DMS53 treated with DMSO at 0.1 percent for 48 hours (cell line): ENCODE measurements around the gene FIBCD1.
A peak's percentile ranks its signal among the peaks of the same experiment; 100 is the strongest.

ENCODE experiments used
- DNase-seq: peaks from one replicate; lab custom pipeline; 2025; ENCODE audit not compliant: unreplicated experiment; lab: John Stamatoyannopoulos, UW

The FIBCD1 gene

GRCh38 chr9:130897105-130897751 lies 41.8 kb downstream of the FIBCD1 start:
- DNase-seq: no peak

DNA sequence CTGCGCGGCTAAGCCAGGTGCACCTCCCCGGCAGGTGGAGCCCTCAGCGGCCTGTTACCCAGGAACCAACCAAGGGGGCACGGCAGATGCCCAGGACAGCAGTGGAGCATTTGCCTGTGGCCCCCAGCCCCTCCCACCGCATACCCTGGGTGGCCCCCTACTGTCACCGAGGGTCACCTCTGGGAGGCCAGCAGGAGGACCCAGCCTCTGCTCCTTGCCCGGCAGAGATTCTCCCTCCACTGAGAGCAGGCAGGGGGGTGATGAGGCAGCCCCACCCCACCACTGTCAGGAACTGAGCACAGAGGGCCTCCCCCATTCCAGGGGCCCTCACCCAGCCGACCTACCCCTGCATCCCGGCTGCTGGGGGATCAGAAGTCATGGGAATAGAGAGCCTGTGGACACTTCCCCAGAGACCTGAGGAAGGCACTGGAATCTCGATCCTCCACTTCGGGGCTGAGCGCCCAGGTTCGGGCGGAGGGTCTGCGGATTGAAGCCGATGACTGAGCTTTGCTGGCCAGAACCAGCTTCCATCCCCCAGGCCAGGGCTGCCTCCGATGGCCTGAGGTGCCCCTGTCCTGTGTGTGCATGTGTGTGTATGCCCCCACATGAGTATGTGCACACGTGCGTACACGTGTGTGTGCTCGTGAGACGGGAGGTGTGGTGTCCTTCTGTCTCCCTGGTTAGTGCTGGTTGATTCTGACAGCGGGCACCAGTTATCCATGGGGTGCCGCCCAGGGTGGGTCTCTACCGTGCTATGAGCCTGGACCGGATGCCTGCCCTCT lies 42.6 kb downstream of the FIBCD1 start, which contains the start of gene QRFP:
QRFP (minus strand) TSS at position 580 of the 782 bp plus-strand sequence. CDS start 2,974 bp downstream, outside the sequence.
- peak; percentile 35 for DNase-seq

DNA sequence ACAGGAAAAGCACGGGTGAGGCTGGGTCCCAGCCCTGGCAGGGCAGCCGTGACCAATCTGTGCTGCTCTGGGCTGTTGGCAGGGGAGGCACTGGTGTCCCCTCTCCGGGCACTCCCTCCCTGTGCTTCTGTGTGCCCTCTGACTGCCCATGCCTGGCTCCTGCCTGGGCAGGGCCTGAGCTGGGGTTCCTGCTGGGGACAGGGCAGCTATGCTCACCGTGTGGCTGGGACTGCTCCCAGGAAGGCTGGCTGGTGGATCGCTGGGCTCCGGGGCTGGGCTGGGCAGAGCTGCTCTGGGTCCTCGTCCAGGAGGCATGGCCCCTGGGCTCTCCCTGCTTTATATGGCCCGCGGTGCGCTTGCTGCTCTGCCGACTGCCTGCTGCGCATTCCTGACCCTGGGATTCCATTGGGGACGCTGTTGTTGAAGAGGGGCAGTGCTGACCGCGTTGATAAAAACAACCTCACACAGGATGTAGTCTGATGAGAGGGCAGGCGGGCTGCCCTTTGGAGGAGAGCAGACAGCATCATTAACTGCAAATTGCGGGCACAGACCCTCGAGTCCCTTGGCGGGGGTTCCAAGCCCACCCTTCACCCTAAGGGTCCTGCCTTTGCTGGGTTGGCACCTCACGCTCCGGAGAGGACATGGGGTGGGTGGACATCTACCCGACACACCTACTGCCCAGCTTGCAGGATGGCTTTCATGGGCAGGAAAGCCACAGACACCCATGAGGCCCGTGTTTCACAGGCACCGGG lies 43.4 kb downstream of the FIBCD1 start:
- DNase-seq: no peak

DNA sequence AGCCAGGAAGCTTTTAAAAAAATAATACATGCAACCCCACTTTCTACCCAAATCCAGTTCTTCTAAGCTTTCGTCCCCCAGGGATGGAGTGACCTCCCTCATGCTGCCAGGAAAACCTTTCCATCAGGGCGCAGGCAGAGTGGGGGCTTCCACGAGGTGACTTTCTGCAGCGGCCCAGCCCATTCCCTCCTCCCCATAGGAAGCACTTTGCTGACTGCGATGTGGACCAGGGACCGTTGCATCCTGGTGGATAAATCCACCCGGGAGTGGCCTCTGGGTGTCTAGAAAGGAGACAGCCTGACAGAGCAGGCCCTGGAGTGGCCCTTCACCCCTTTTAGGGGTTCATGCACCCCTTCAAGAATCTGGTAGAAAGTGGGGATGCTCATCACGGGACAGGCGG lies 44.0 kb downstream of the FIBCD1 start:
- no peak for DNase-seq

GRCh38 chr9:130894546-130894945 lies 44.5 kb downstream of the FIBCD1 start:
- DNase-seq: no peak

DNA sequence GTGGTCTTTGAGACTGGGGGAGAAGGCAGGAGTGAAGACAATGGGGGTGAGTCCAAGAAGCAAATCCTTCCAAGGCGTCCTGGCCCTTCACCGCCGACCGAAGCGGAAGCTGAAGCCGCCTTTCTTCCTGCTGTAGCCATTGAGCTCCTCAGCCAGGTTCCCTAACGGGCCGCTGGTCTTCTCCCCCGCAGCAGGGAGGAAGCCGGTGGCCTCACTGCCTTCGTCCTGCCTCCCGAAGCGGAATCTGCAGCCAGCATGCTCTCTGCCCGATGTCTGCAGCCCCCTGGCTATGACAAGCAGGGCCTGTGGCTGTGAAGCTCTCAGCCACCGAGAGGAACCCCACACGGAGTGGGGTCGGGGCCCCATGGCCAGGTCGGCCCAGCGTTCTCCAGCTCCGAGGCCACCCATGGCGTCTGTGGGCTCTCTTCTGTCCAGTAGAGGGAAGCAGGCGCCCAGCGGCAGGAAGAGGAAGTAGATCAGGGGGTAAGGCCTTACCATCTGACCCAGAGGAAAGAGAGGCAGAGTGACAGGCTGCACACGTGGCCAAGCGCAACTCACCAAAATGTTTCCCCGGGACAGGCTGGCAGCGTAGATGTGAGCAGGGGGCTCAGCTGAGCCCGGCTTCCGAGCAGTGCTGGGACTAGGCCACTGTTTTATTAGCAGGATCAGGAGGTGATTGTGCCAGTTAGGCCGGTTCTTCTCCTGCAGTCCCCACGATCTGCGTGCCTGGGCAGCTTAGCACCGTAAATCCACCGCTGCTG lies 45.5 kb downstream of the FIBCD1 start:
- no peak for DNase-seq

GRCh38 chr9:130892477-130893304 lies 46.4 kb downstream of the FIBCD1 start:
- no peak for DNase-seq

GRCh38 chr9:130891688-130892476 lies 47.2 kb downstream of the FIBCD1 start:
- DNase-seq: no peak

- DNase-seq: no peak
Observed at GRCh38 chr9:130890870-130891687, 48.0 kb downstream of the FIBCD1 start.

DNA sequence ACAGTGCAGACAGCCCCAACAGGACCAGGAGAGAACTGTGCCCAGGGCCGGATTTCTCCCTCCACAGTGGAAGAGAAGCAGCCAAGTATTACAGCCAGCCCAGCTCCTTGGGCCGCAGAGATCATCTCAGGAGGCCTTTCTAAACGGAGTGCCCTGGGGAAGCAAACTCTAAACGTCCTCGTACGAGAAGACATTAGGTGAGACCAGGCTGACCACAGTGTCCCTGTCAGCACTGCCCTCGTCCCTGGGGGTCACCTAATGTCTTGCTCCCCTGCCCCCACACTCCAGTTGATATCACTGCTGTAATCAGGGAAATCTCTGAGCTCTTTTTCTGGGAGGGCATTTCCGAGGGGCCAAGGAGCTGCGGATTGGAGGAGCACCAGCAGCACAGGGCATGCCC lies 48.9 kb downstream of the FIBCD1 start:
- DNase-seq: no peak

DNA sequence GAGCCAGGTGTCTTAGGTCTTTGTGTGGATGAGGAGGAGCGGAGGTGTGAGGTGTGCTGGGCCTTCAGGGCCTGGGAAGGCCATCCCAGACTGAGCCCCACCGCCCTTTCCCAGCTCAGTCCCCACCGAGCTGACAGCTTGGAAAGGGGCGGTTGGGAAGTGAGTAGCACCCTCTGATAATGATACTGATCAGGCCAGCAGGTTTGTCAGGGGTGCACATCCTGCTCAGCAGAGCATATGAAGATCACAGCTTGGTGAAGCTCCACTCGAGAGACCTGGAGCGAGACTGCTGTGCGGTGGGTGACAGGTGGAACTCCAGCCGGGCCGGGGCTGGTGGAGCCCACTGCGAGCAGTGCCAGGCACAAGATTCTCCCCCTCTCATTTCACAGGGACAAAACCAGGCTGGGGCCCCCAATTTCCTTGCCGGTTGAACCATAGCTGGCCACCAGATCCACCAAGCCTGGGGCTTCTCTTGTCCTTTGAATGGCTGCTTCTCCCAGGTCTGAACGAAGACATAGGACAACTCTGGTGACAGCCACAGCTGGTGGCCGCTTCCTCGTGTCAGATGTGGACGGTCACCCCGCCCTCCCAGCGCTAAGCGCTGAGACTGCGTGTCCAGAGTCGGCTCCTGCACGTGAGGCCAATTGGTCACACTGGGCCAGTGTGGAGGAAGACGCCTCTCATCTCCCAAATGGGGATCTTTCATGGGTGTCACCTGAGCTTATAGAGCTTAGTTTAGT lies 50.7 kb downstream of the FIBCD1 start:
- no peak for DNase-seq

GRCh38 chr9:130887494-130888144 lies 51.4 kb downstream of the FIBCD1 start:
- DNase-seq: no peak

- no peak for DNase-seq
Observed at GRCh38 chr9:130886981-130887380, 52.1 kb downstream of the FIBCD1 start.

DNA sequence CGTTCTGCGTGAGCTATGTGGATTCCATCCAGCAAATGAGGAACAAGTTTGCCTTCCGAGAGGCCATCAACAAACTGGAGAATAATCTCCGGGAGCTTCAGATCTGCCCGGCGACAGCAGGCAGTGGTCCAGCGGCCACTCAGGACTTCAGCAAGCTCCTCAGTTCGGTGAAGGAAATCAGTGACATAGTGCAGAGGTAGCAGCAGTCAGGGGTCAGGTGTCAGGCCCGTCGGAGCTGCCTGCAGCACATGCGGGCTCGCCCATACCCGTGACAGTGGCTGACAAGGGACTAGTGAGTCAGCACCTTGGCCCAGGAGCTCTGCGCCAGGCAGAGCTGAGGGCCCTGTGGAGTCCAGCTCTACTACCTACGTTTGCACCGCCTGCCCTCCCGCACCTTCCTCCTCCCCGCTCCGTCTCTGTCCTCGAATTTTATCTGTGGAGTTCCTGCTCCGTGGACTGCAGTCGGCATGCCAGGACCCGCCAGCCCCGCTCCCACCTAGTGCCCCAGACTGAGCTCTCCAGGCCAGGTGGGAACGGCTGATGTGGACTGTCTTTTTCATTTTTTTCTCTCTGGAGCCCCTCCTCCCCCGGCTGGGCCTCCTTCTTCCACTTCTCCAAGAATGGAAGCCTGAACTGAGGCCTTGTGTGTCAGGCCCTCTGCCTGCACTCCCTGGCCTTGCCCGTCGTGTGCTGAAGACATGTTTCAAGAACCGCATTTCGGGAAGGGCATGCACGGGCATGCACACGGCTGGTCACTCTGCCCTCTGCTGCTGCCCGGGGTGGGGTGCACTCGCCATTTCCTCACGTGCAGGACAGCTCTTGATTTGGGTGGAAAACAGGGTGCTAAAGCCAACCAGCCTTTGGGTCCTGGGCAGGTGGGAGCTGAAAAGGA lies 53.3 kb downstream of the FIBCD1 start:
- no peak for DNase-seq

DNA sequence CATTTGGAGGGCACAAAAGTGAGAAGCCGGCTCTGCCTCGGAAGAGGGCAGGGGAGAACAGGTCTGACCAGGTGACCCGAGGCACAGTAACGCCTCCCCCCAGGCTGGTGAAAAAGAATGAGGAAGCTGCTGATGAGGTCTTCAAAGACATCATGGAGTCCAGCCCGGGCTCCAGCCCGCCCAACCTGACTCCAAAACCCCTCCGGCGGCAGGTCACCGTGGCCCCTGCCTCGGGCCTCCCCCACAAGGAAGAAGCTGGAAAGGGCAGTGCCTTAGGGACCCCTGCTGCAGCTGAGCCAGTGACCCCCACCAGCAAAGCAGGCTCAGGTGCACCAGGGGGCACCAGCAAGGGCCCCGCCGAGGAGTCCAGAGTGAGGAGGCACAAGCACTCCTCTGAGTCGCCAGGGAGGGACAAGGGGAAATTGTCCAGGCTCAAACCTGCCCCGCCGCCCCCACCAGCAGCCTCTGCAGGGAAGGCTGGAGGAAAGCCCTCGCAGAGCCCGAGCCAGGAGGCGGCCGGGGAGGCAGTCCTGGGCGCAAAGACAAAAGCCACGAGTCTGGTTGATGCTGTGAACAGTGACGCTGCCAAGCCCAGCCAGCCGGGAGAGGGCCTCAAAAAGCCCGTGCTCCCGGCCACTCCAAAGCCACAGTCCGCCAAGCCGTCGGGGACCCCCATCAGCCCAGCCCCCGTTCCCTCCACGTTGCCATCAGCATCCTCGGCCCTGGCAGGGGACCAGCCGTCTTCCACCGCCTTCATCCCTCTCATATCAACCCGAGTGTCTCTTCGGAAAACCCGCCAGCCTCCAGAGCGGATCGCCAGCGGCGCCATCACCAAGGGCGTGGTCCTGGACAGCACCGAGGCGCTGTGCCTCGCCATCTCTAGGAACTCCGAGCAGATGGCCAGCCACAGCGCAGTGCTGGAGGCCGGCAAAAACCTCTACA lies 54.2 kb downstream of the FIBCD1 start:
- no peak for DNase-seq
